ENCODE measurements around the gene WNT7B. TPM values are rescaled to one million over a fixed set of nuclear protein-coding genes. Genes with fewer than 3 reads are reported as not detected.

WNT7B gene
- polyA plus RNA-seq, 1 of the 3 experiments (the other 2 are of a cell fraction), result 0.13 TPM

- no peak for TF ChIP-seq USF2 (IDR thresholded peaks at IDR 0.05; ENCODE audit: borderline replicate concordance, low read depth, low read length)
- TF ChIP-seq CTCF (IDR thresholded peaks at IDR 0.05), result no peak
- no peak for TF ChIP-seq NRF1 (IDR thresholded peaks at IDR 0.05; ENCODE audit: low read depth, low read length)
- no peak for TF ChIP-seq SIN3A (IDR thresholded peaks at IDR 0.05; ENCODE audit: borderline replicate concordance, low read depth, low read length)
- TF ChIP-seq NFIC (IDR thresholded peaks at IDR 0.05; ENCODE audit: borderline replicate concordance), result no peak
- TF ChIP-seq FOXJ3 (CRISPR knock-in tag; IDR thresholded peaks at IDR 0.05), result no peak
- TF ChIP-seq RXRA (IDR thresholded peaks at IDR 0.05; ENCODE audit: borderline replicate concordance, low read depth), result no peak
- no peak for TF ChIP-seq GABPA (IDR thresholded peaks at IDR 0.05; ENCODE audit: low read depth)
- TF ChIP-seq REST (IDR thresholded peaks at IDR 0.05; ENCODE audit: low read depth, low read length), result no peak
- TF ChIP-seq FOSL2 (IDR thresholded peaks at IDR 0.05; ENCODE audit: borderline replicate concordance, low read depth), result no peak
- TF ChIP-seq JUND (IDR thresholded peaks at IDR 0.05), result no peak
- no peak for TF ChIP-seq TEAD4 (IDR thresholded peaks at IDR 0.05; ENCODE audit: borderline replicate concordance, insufficient read depth)
- no peak for TF ChIP-seq RAD21 (IDR thresholded peaks at IDR 0.05; ENCODE audit: low read length)
- ChIA-PET CTCF (interaction anchor here (1.4 kb wide), 1 partner anchor 15 kb away, joined by 6 read pairs; no protein-coding TSS in a partner anchor), POLR2A (no interaction called here)
- H3F3A ChIP-seq (replicated peaks; ENCODE audit: insufficient read depth), result no peaks in the 10 kb centered on the region
- H3K9me2 ChIP-seq, result no peaks in the 10 kb centered on the region
- no peak overlapping the region for H3K4me3 ChIP-seq (ENCODE audit: low read depth in 2 of 2, low read length in 1 of 2)
- H3K4me1 ChIP-seq (ENCODE audit: control insufficient read depth in 1 of 2, insufficient read depth in 2 of 2, low read depth in 1 of 2, low read length in 1 of 2), result peaks cover 0 to 24% of the 10 kb centered on the region in 2 experiments; a peak in 1 of 4 replicates
- H4K20me1 ChIP-seq (ENCODE audit: insufficient read depth), result no peaks in the 10 kb centered on the region
- no peak for DNase-seq
- no peaks in the 10 kb centered on the region for H3K9me3 ChIP-seq
- 89% methylated on average over 5 of the region's 8 CpGs for WGBS (ENCODE audit: low lambda C conversion rate)
- no peak overlapping the region for H3K9ac ChIP-seq
- H3K36me3 ChIP-seq (replicated peaks in 1 of 2; ENCODE audit: control insufficient read depth in 1 of 2, insufficient read depth in 2 of 2, low read length in 1 of 2), result no peaks in the 10 kb centered on the region
- no peaks in the 10 kb centered on the region for H3K27me3 ChIP-seq (ENCODE audit: insufficient read depth)
- H3K4me2 ChIP-seq, result no peak overlapping the region
- H3K79me2 ChIP-seq (ENCODE audit: insufficient read depth), result no peaks in the 10 kb centered on the region
- H2AFZ ChIP-seq (ENCODE audit: low read depth), result no peak overlapping the region
- H3K27ac ChIP-seq (ENCODE audit: low read depth in 2 of 2, low read length in 1 of 2), result no peak overlapping the region
These were observed 93.2 kb downstream of the WNT7B start for GRCh38 chr22:45883811-45884170.
